Ishikawa (cell line): ENCODE measurements around the gene HIGD1C.

Experiments
- CEBPB ChIP-seq: IDR thresholded peaks from 2 replicates; pipeline ENCODE4 v1.6.1; 2012
- CREB1 ChIP-seq: IDR thresholded peaks from 2 replicates; pipeline ENCODE4 v1.6.1; 2012; ENCODE audit warnings: low read depth
- EGR1 ChIP-seq: IDR thresholded peaks from 2 replicates; pipeline ENCODE4 v1.6.1; 2012
- EP300 ChIP-seq: IDR thresholded peaks from 2 replicates; pipeline ENCODE4 v1.6.1; 2012; ENCODE audit warnings: borderline replicate concordance
- FOXM1 ChIP-seq: IDR thresholded peaks from 2 replicates; pipeline ENCODE4 v1.6.1; 2012; ENCODE audit warnings: low read depth, borderline replicate concordance
- NFIC ChIP-seq: IDR thresholded peaks from 2 replicates; pipeline ENCODE4 v1.6.1; 2012
- RAD21 ChIP-seq: IDR thresholded peaks from 2 replicates; pipeline ENCODE4 v1.6.1; 2012; ENCODE audit warnings: low read depth
- TAF1 ChIP-seq: IDR thresholded peaks from 2 replicates; pipeline ENCODE4 v1.6.1; 2012; ENCODE audit warnings: low read depth, mild to moderate bottlenecking
- TCF12 ChIP-seq: IDR thresholded peaks from 2 replicates; pipeline ENCODE4 v1.6.1; 2012; ENCODE audit warnings: low read depth
- TEAD4 ChIP-seq: IDR thresholded peaks from 2 replicates; pipeline ENCODE4 v1.6.1; 2012
- YY1 ChIP-seq: IDR thresholded peaks from 2 replicates; pipeline ENCODE4 v1.6.1; 2012; ENCODE audit warnings: low read depth
- ZBTB7A ChIP-seq: IDR thresholded peaks from 2 replicates; pipeline ENCODE4 v1.6.1; 2012; ENCODE audit warnings: low read depth
- TF ChIP-seq, protein P1 (sequence below): IDR thresholded peaks from 2 replicates; pipeline ENCODE4 v1.6.1; 2012; ENCODE audit warnings: low read depth, mild to moderate bottlenecking
- TF ChIP-seq, protein P2 (sequence below): IDR thresholded peaks from 2 replicates; pipeline ENCODE4 v1.6.1; 2012
- TF ChIP-seq, protein P3 (sequence below): IDR thresholded peaks from 2 replicates; pipeline ENCODE4 v1.6.1; 2012

Gene HIGD1C

DNA sequence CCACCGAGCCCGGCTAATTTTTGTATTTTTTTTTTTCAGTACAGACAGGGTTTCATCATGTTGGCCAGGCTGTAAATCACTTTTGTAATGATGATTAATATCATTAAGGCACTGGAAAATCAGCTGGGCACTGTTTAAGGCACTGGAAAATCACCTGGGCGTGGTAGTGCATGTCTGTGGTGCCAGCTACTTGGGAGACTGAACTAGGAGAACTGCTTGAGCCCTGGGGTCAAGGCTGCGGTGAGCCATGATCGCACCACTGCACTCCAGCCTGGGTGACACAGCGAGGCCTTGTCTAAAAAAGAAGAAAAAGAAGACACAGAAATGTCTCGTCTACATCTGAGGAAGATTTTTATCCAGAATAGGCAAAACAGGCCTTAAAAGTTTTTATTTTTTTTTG, 61.1 kb downstream of the HIGD1C start:
- TF ChIP-seq TEAD4 (no peak), EP300 (no peak), TCF12 (no peak), NFIC (no peak), YY1 (no peak), EGR1 (no peak), CEBPB (no peak), RAD21 (no peak), CREB1 (no peak), ZBTB7A (no peak), TAF1 (no peak)
- TF ChIP-seq, protein P1, sequence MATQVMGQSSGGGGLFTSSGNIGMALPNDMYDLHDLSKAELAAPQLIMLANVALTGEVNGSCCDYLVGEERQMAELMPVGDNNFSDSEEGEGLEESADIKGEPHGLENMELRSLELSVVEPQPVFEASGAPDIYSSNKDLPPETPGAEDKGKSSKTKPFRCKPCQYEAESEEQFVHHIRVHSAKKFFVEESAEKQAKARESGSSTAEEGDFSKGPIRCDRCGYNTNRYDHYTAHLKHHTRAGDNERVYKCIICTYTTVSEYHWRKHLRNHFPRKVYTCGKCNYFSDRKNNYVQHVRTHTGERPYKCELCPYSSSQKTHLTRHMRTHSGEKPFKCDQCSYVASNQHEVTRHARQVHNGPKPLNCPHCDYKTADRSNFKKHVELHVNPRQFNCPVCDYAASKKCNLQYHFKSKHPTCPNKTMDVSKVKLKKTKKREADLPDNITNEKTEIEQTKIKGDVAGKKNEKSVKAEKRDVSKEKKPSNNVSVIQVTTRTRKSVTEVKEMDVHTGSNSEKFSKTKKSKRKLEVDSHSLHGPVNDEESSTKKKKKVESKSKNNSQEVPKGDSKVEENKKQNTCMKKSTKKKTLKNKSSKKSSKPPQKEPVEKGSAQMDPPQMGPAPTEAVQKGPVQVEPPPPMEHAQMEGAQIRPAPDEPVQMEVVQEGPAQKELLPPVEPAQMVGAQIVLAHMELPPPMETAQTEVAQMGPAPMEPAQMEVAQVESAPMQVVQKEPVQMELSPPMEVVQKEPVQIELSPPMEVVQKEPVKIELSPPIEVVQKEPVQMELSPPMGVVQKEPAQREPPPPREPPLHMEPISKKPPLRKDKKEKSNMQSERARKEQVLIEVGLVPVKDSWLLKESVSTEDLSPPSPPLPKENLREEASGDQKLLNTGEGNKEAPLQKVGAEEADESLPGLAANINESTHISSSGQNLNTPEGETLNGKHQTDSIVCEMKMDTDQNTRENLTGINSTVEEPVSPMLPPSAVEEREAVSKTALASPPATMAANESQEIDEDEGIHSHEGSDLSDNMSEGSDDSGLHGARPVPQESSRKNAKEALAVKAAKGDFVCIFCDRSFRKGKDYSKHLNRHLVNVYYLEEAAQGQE: no peak
- TF ChIP-seq, protein P2, sequence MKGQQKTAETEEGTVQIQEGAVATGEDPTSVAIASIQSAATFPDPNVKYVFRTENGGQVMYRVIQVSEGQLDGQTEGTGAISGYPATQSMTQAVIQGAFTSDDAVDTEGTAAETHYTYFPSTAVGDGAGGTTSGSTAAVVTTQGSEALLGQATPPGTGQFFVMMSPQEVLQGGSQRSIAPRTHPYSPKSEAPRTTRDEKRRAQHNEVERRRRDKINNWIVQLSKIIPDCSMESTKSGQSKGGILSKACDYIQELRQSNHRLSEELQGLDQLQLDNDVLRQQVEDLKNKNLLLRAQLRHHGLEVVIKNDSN: no peak
- TF ChIP-seq, protein P3, sequence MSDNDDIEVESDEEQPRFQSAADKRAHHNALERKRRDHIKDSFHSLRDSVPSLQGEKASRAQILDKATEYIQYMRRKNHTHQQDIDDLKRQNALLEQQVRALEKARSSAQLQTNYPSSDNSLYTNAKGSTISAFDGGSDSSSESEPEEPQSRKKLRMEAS: no peak

DNA sequence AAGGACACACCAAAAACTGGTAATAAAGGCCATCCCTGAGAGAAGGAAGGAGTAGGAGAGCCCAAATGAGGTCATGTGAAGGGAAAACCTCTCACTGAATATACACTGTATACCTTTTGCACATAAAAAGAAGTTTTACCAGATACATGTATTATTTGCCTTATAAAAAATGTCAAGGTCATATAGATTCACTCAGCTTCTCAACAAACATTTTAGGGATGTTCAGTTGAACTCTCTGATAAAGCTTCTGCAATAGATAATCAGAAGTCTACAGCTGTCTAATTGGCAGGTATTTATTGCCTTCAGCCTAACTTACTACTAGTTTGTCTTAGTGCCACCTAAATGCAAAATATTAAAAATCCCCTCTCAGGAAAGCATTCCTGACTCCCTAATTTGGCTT, 65.1 kb downstream of the HIGD1C start:
- no peak for TF ChIP-seq YY1
- TF ChIP-seq CEBPB: no peak
- TF ChIP-seq TCF12: no peak
- TF ChIP-seq NFIC: no peak
- TF ChIP-seq EGR1: no peak
- no peak for TF ChIP-seq ZBTB7A
- TF ChIP-seq, protein P2: no peak
- TF ChIP-seq, protein P3: no peak
- TF ChIP-seq TAF1: no peak

DNA sequence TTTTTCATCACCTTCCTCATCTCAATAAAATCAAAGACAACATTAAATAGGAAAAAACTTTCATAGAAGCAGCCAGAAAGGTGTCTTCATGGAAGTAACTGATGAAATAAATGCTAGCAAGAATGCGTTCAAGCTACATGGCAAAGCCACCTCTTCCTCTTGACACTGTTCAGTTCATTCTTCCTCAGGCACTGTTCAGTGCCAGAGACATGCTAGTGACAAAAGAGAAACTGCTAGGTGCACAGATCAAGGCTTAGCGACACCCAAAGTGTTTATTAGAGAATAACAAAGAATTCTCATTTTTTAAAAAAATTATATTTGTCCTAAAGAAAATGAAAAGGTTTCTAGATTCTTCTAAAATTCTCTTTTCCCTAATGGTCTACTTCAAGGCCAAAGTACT, 66.6 kb downstream of the HIGD1C start:
- no peak for TF ChIP-seq EP300
- TF ChIP-seq, protein P1: no peak
- no peak for TF ChIP-seq NFIC
- TF ChIP-seq EGR1: no peak
- TF ChIP-seq CREB1: no peak
- no peak for TF ChIP-seq CEBPB
- TF ChIP-seq TEAD4: no peak
- TF ChIP-seq TAF1: no peak
- no peak for TF ChIP-seq FOXM1
- TF ChIP-seq TCF12: no peak

DNA sequence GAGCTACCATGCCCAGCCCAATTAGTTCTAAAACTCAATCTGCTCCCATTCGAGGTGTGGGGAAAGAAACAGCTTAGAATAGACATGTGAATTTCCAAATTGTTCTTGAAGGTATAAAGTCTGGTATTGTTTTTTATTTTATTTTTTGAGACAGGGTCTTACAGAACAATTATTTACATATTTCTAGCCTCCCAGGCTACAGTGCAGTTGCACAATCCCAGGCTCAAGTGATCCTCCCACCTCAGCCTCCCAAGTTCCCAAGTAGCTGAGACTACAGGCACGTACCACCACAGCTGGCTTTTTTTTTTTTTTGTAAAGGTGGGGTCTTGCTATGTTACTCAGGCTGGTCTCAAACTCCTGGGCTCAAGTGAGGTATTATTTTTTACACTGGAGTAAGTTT, 67.6 kb downstream of the HIGD1C start:
- TF ChIP-seq ZBTB7A (no peak), CEBPB (peak; percentile 20; the same call in 1 of the 2 replicates), CREB1 (no peak), FOXM1 (no peak), RAD21 (no peak), EP300 (no peak), YY1 (no peak)
- TF ChIP-seq, protein P2: no peak
- TF ChIP-seq, protein P1: no peak
